Esophagus muscularis mucosa (tissue), 4 donors: ENCODE data around the gene FGFR2. TPM values are rescaled to one million over a fixed set of nuclear protein-coding genes. Genes with fewer than 3 reads are reported as not detected.

Experiments
- DNase-seq: peaks from one replicate; pipeline ENCODE4 v3.0.0-alpha.2; 2017; ENCODE audit errors: extremely low spot score
- H3K27ac ChIP-seq, 4 donors: fragments of 200-600 bp; sonication (generic); replicated peaks in 1 of 4; 1 replicate in 3 of 4; 2 replicates in 1 of 4; pipeline ENCODE4 v1.5.1; 2016 to 2019; ENCODE audit warnings: mild to moderate bottlenecking in 1 of 4
- H3K27me3 ChIP-seq, 4 donors: fragments of 200-600 bp; sonication (generic); one replicate each; pipeline versions ENCODE4 v1.5.1 to v1.6.0; 2016 to 2019
- H3K36me3 ChIP-seq, 4 donors: fragments of 200-600 bp; sonication (generic); one replicate each; pipeline ENCODE4 v1.5.1; 2016 to 2019
- H3K4me1 ChIP-seq, 4 donors: fragments of 200-600 bp; sonication (generic); one replicate each; pipeline ENCODE4 v1.5.1; 2016 to 2019
- H3K4me3 ChIP-seq, 4 donors: fragments of 200-600 bp; sonication (generic); 1 replicate in 2 of 4; 2 replicates in 2 of 4; pipeline ENCODE4 v1.5.1; 2016 to 2019; ENCODE audit warnings: mild to moderate bottlenecking in 4 of 4, moderate library complexity in 1 of 4
- H3K9me3 ChIP-seq, 4 donors: fragments of 200-600 bp; sonication (generic); 1 replicate in 3 of 4; 2 replicates in 1 of 4; pipeline ENCODE4 v1.5.1; 2016 to 2019
- EP300 ChIP-seq: sonication (generic); formaldehyde crosslinking; IDR thresholded peaks from one replicate; pipeline ENCODE4 v1.6.1; 2017; ENCODE audit warnings: antibody characterized with exemption
- POLR2A ChIP-seq: fragments of 450-650 bp; IDR thresholded peaks from one replicate; pipeline ENCODE4 v1.6.1; 2017; ENCODE audit warnings: antibody characterized with exemption, moderate library complexity, mild to moderate bottlenecking, low read depth
- POLR2AphosphoS5 ChIP-seq, 2 donors: sonication (generic); formaldehyde crosslinking; IDR thresholded peaks; one replicate each; pipeline ENCODE4 v1.6.1; 2017; ENCODE audit warnings: antibody characterized with exemption in 2 of 2
- WGBS: methylation state at CpG from one replicate; pipeline ENCODE4 v1.1.5; 2018; 5-methylcytosine and 5-hydroxymethylcytosine counted together
- intact Hi-C: fragments of 100-400 bp; cut with DNase I; formaldehyde crosslinking; loops from one replicate; pipeline ENCODE4 v1.15.1; 2023
- total RNA-seq, 4 donors: library from RNA; depleted of rRNA; stranded (reverse); fragments of >200 nt; gene quantifications; one replicate each; pipeline versions ENCODE4 v1.1.0 to v1.2.1, GENCODE V29; 2016
- TF ChIP-seq, protein P1 (sequence below), 3 experiments: fragments of 200-600 bp in 2 of 3; fragments of 450-650 bp in 1 of 3; sonication (generic) in 2 of 3; IDR thresholded peaks; one replicate each; pipeline ENCODE4 v1.5.1; 2017 to 2019; ENCODE audit warnings: antibody characterized with exemption in 3 of 3, mild to moderate bottlenecking in 2 of 3, moderate library complexity in 1 of 3

Gene FGFR2
- total RNA-seq, 4 donors from 2014 or later = 58.6 to 74.0 (median 60.5) TPM

- TF ChIP-seq POLR2AphosphoS5 (IDR thresholded peaks at IDR 0.05) (no peak), POLR2A (no peak), EP300 (no peak)
- TF ChIP-seq, protein P1, sequence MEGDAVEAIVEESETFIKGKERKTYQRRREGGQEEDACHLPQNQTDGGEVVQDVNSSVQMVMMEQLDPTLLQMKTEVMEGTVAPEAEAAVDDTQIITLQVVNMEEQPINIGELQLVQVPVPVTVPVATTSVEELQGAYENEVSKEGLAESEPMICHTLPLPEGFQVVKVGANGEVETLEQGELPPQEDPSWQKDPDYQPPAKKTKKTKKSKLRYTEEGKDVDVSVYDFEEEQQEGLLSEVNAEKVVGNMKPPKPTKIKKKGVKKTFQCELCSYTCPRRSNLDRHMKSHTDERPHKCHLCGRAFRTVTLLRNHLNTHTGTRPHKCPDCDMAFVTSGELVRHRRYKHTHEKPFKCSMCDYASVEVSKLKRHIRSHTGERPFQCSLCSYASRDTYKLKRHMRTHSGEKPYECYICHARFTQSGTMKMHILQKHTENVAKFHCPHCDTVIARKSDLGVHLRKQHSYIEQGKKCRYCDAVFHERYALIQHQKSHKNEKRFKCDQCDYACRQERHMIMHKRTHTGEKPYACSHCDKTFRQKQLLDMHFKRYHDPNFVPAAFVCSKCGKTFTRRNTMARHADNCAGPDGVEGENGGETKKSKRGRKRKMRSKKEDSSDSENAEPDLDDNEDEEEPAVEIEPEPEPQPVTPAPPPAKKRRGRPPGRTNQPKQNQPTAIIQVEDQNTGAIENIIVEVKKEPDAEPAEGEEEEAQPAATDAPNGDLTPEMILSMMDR (IDR thresholded peaks at IDR 0.05) = no peak
- DNase-seq = no peak
- Histone ChIP-seq H3K4me3 (no peak overlapping the region), H3K36me3 (no peaks in the 10 kb centered on the region), H3K4me1 (peaks cover 0 to 13% (median 4%) of the 10 kb centered on the region in 4 donors), H3K27me3 (no peaks in the 10 kb centered on the region), H3K9me3 (no peaks in the 10 kb centered on the region), H3K27ac (no peak overlapping the region)
- WGBS = 85% methylated on average over 9 of the region's 9 CpGs
- intact Hi-C loops = loop anchor here (5.0 kb wide), 1 partner anchor 117 kb away; no protein-coding TSS in a partner anchor
These were observed 16.6 kb upstream of the FGFR2 start for GRCh38 chr10:121614613-121615434.

GRCh38 chr10:121613456-121613855 lies 15.2 kb upstream of the FGFR2 start:
- Histone ChIP-seq H3K9me3 (no peaks in the 10 kb centered on the region), H3K4me1 (peaks cover 4 to 19% (median 11%) of the 10 kb centered on the region in 4 donors), H3K4me3 (no peak overlapping the region), H3K36me3 (no peaks in the 10 kb centered on the region), H3K27me3 (peaks cover 0 to 6% (median 0%) of the 10 kb centered on the region in 4 donors), H3K27ac (no peak overlapping the region)
- intact Hi-C loops = loop anchor here (5.0 kb wide), 1 partner anchor 119 kb away; no protein-coding TSS in a partner anchor
- DNase-seq = no peak
- TF ChIP-seq EP300 (no peak), POLR2AphosphoS5 (IDR thresholded peaks at IDR 0.05) (no peak), POLR2A (no peak)
- TF ChIP-seq, protein P1 (IDR thresholded peaks at IDR 0.05) = no peak
- 95% methylated on average over 6 of the region's 6 CpGs for WGBS

GRCh38 chr10:121611393-121612159 lies 13.3 kb upstream of the FGFR2 start:
- no peak overlapping the region for H3K4me3 ChIP-seq
- no peaks in the 10 kb centered on the region for H3K36me3 ChIP-seq

GRCh38 chr10:121610798-121611323 lies 12.6 kb upstream of the FGFR2 start:
- intact Hi-C loops = loop anchor here (5.0 kb wide), 1 partner anchor 121 kb away; no protein-coding TSS in a partner anchor
- TF ChIP-seq POLR2A (no peak), EP300 (no peak), POLR2AphosphoS5 (IDR thresholded peaks at IDR 0.05) (no peak)
- TF ChIP-seq, protein P1 (IDR thresholded peaks at IDR 0.05) = no peak
- 89% methylated on average over 7 of the region's 7 CpGs for WGBS

More at GRCh38 chr10:121611393-121612159, 13.3 kb upstream of the FGFR2 start:
- intact Hi-C loops = loop anchor here (5.0 kb wide), 1 partner anchor 121 kb away; no protein-coding TSS in a partner anchor
- peaks cover 0 to 13% (median 0%) of the 10 kb centered on the region in 4 donors for H3K27me3 ChIP-seq
- WGBS = 76% methylated on average over 12 of the region's 12 CpGs
- no peaks in the 10 kb centered on the region for H3K9me3 ChIP-seq
- no peak for DNase-seq
- peaks cover 5 to 22% (median 15%) of the 10 kb centered on the region in 4 donors for H3K4me1 ChIP-seq
- TF ChIP-seq EP300 (no peak), POLR2AphosphoS5 (IDR thresholded peaks at IDR 0.05) (no peak), POLR2A (no peak)
- TF ChIP-seq, protein P1 (IDR thresholded peaks at IDR 0.05) = no peak
- no peak overlapping the region for H3K27ac ChIP-seq

More at GRCh38 chr10:121610798-121611323, 12.6 kb upstream of the FGFR2 start:
- no peak for DNase-seq
- Histone ChIP-seq H3K9me3 (no peaks in the 10 kb centered on the region), H3K27ac (no peak overlapping the region), H3K36me3 (no peaks in the 10 kb centered on the region), H3K4me1 (peaks cover 5 to 14% (median 12%) of the 10 kb centered on the region in 4 donors), H3K27me3 (peaks cover 0 to 14% (median 0%) of the 10 kb centered on the region in 4 donors), H3K4me3 (no peak overlapping the region)
